Mucosa of gallbladder (tissue), 1 donor: ENCODE results near the gene CCNY. TPM values are rescaled to one million over a fixed set of nuclear protein-coding genes. Genes with fewer than 3 reads are reported as not detected.

Experiments
- total RNA-seq: library from RNA; stranded (reverse); gene quantifications from one replicate; pipeline ENCODE4 v1.2.1, GENCODE V29; 2021
- donor health status: DM: no; HTN: no; CAD: no.

CCNY gene
- total RNA-seq, 1 donor from 2014 or later = 69.3 TPM

Other genes with a start within 250 kb of the CCNY start
- gene CUL2, start 246.2 kb upstream of the CCNY start, total RNA-seq = 26.2 TPM
- 26.8 TPM for gene CREM, start 209.7 kb upstream of the CCNY start, total RNA-seq